ENCODE measurements around the gene RFT1. TPM values are rescaled to one million over a fixed set of nuclear protein-coding genes. Genes with fewer than 3 reads are reported as not detected.

Gene RFT1
- total RNA-seq, 2 donors from 2014 or later: 11.8 to 12.6 TPM

DNA sequence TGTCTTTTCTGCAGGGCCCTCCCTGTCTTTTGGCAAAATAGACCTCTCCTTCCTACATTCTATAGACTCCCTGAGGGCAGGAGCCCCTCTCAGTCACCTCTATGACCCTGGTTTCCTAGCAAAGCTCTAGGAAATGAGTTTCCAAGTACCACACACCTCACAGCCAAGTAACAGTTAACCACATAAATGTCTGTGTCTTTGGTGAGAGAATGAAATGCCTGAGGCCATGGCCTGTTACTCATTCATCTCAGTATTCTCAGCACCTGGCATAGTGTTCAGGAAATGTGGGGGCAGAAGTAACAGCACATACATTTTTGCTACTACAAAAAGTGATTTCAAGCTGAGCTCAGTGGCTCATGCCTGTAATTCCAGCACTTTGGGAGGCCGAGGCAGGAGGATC, 21.0 kb downstream of the RFT1 start:
- intact Hi-C loops (cut with DNase I): no loop called here
- no peak for DNase-seq
- no peak for ATAC-seq

DNA sequence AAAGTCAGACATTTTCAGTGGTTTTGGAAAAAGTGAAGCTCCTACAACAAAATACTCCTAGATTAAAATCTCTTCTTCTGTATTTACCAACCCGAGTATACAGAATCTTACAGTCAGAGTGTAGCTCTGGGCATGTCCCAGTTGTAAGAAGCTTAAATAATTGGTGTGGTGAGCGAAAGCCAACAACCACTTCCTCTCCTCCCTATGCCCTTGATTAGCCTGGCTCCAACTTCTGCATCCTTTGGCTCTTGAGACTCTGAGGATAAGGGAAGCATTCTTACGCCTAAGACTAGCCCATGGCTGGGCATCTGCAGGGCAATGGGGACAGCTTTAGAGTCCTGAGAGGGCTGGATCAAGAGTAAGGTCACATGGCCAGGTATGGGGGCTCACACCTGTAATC, 25.5 kb downstream of the RFT1 start:
- ATAC-seq: peak in 1 of 2 donors; percentile 58
- no peak for DNase-seq
- intact Hi-C loops (cut with DNase I): no loop called here

DNA sequence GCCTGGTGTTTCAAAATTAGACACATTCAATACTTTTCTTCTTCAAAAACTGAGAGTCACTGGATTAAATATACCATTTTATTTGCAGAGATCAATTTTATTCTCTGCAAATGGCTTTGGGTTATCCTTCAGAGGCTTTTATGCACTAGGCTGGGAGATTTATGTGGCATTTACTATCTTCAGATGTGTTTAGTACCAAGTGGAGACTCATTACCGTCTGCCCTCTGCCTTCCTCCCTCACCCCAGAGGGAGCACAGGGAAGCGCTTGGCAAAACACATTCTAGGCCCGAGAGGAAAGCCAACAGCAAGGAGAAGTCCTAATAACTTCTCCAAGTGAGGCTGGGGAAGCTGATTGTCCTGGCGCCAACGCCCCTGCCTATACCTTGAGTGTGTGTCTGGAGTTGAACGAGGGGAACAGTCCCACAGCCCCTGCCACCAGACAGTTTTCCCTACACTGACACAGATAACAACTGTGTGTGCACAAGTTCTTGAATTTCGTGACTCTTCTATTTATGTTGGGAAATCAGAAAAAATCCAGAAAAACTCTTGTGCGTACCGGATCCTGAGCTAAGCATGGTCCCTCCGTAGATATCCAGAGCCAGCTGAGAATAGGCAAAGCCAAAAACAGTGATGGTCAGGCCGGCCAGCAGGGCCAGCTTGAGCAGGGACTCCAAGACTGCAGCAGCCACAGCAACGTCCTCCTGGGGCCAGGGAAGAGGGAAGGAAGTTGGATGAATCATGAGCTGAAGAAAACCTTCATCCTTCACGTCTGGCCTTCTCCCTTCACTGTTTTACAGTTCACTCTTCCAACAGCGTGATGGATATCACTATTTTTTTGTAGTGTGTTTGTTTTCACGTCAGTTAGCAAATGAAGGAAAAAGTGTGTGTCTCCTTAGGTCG, 26.6 kb downstream of the RFT1 start:
- intact Hi-C loops (cut with DNase I): no loop called here
- ATAC-seq (peak; percentile 59 to 73), DNase-seq (no peak)

DNA sequence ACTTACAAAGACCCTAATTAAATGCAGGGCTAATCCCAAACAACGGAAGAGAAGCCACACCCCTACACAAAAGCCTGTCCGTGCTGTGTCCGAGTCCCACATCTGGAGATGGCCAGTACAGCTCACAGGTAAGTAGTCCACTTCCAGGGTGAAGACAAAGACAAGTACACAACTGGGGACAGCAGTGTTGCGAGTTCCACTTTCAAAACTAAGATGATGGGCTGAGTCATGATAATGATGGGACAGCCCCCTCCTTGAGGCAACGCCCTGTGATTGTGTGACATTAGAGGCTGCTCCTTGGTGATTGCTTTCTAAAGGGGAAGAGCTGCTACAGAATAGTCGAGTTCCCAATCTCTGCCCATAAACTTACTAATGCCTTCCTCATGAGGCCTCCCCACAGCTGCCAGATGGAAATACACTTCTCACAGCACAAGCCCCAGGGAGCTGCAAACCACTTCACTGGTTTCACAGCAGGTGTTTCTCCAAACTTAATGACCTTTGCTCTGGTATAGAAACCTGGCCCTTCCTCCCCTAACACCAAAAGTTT, 27.6 kb downstream of the RFT1 start:
- ATAC-seq (peak in 1 of 2 donors; percentile 47), DNase-seq (no peak)

DNA sequence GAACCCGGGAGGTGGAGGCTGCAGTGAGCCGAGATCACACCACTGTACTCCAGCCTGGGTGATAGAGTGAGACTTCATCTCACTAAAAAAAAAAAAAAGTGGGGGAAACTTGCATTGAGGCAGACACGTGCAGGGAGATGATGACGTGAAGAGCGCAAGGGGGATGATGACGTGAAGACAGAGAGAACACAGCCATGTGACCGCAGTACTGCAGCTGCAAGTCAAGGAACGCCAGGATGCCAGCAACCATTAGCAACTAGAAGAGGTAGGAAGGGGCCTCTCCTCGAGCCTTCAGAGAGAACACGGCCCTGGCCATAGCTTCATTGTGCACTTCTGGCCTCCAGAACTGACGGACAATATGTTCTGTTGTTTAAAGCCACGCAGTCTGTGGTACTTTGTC, 28.3 kb downstream of the RFT1 start:
- ATAC-seq: no peak
- intact Hi-C loops (cut with DNase I): no loop called here
- DNase-seq: no peak

More for the DNA sequence above, 27.6 kb downstream of the RFT1 start:
- intact Hi-C loops (cut with DNase I): no loop called here

DNA sequence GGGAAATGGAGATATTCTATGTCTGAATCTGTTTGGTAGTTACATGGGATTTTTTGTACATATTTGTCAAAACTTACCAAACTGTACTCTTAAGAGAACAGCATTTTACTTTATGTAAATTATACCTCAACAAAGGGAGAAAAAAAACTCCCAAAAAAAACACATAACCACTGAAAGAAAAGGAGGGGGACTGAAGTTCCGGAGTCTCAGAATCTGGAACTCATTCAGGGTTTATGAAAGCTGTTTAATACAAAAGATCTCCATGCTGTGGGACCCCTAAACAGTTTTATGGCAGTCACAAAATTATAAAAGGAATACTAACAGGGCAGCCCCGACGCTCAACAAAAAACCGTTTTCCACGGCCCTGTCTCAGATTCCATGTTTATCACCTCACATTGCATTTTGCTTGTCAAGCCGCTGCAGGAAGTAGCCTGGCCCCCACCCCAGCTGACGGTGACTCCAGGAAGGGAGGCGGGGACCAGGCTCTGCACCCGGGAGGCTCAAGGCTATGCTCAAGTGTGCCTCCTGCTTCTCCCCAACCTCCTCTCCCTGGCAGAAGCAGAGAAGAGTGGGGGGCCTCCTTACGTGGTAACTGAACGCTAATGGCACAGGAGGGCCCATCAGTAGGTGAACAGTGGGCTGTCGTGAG, 29.3 kb downstream of the RFT1 start:
- intact Hi-C loops (cut with DNase I): no loop called here
- no peak for DNase-seq
- no peak for ATAC-seq

DNA sequence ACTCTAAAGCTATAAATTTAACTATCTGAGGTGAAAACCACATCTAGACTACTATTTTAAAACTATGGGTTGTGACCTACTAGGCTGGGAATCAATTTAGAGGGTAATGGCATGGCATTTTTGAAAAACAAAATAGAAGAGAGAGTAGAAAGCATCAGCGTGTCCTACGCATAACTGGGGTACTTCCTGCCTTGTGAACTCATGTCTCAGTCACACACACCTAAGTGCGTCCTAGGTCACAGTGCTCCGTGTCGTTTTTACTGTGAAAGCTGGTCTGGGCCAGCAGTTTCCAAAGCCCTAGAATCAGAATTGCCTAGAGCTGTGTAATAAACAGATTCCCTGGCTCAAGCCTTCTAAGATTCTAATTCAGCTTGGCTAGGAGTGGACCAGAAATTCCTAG, 32.3 kb downstream of the RFT1 start:
- intact Hi-C loops (cut with DNase I): loop anchor here in 1 of 2 donors (2.0 kb wide), 1 partner anchor 25 kb away; no protein-coding TSS in a partner anchor
- no peak for ATAC-seq

DNA sequence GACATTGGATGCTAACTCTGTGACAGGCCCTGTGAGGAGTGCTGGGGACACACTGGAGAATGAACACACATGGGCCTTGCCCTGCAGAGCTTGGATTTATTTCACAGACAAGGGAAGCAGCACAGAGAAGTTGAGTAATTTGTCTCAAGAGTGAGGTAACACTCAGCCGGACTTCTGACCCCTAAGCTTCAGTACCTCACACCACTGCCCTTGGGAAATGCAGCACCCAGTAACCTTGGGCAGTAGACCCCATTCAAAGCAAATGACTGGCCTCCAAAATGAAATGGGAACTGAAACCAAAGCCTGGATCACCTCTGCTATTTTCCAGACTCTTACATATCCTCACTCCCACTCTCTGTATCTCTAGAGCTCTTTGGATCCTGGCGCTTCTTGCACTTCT, 37.3 kb downstream of the RFT1 start:
- DNase-seq (no peak), ATAC-seq (peak; percentile 25 to 28)
- intact Hi-C loops (cut with DNase I): no loop called here

More for the DNA sequence above, 32.3 kb downstream of the RFT1 start:
- DNase-seq: no peak

DNA sequence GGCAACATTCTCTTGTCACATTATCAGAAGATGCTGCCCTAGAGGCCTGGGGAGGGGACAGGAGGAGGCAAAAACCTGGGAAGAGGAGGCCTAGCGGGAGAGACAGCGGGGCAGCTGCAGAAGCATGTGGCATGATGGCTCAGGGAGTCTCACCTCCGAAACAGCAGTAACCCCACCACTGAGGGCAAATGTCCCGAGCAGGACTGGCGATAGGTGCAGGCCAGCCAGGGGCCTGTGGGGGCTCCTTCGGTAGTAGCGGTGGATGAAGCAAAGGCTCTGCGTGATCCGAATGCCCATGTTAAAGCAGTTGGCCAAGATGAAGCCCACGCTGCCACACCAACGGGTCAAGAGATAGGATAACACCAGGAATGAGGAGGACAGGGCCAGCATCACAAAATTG, 38.0 kb downstream of the RFT1 start:
- DNase-seq: no peak
- intact Hi-C loops (cut with DNase I): no loop called here
- no peak for ATAC-seq

DNA sequence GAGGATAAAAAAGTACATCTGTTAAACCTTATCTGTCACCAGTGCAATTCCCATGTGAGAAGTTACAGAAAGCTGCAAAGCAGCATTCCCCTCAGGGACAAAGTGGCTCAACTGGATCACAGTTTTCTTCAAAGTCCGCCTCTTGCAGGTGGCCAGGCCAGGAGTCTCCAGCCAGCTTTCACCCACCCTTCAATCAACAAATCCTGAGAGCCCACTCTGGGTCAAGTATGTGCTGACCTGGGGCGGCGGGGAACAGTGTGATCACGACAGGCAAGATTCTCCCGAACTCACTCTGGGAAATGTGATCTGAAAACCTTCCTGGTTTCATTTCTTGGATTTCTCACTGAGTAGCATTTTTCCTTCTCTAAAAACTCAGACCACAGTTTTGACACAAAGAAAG, 39.2 kb downstream of the RFT1 start:
- intact Hi-C loops (cut with DNase I): no loop called here
- no peak for ATAC-seq
- DNase-seq: no peak

DNA sequence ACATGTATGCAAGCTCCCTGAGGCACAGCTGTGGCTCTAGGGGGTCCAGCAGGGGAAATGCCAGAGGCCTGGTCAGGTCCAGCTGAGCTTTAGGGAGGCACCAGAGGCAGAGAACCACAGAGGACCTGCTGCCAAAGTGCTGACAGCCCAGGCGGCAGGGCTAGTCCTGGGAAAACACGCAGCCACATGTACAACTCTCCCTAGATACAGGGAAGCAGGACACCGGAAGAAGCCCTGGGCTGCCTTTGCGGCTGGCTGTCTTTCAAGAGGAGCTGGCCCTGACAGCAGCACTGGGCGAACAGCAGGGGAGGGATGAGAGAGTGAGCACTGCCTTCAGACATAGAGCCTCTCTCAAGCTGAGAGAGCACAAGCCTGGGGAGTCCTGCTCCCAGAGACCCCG, 40.7 kb downstream of the RFT1 start:
- intact Hi-C loops (cut with DNase I): no loop called here
- DNase-seq (peak; percentile 61), ATAC-seq (peak; percentile 82 to 83)

DNA sequence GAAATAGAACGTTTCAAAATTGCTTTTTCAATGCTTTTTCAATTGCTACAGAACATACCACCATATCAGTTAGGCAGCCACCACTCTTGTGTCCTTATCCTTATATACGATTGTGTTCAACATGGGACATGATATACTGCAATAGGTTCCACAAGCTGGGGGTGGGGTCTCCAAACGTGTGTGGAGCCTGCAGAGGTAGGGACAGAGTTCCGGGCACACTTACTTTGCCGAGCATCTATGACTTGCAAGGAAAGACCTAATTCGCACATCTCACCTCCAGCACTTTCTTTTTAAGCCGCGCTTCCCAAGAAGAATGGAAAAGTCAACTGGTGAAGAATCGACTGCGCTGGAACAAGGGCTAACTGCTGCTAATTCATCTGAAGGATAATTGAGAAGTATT, 44.8 kb downstream of the RFT1 start:
- intact Hi-C loops (cut with DNase I): no loop called here
- DNase-seq (no peak), ATAC-seq (no peak)

DNA sequence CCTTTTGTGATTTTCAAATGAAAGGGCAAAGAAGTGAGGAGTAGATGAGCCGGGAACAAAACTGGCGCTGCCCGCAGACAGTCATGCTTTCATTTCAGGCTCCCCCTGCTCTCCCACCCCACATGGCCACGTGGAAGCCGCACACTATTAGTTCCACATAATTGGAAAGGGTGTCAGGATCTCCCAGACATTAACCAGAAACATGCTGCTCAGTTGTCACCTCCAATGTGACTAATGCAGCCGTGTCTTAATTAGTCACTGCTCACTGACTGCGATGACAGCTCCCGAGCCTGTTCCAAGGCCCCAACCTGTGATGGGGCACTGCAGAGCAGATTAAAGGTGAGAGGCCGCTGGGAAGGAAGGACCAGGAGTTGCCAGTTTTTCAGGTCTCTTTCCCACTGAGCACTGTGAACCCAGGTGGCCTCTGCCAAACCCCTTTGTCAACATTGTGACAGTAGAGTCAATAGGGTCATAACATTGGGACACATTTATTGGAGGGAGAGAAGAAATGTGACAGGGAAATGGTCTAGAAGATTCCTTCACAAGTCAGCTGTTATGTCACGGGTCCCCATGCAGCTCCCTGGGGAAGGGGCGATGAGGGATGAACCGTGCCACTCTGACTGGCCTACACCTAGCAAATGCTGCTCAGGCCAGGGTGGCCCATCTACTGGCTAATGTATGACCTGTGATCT, 45.8 kb downstream of the RFT1 start:
- ATAC-seq: peak; percentile 83 to 85
- intact Hi-C loops (cut with DNase I): no loop called here
- peak; percentile 37 for DNase-seq

DNA sequence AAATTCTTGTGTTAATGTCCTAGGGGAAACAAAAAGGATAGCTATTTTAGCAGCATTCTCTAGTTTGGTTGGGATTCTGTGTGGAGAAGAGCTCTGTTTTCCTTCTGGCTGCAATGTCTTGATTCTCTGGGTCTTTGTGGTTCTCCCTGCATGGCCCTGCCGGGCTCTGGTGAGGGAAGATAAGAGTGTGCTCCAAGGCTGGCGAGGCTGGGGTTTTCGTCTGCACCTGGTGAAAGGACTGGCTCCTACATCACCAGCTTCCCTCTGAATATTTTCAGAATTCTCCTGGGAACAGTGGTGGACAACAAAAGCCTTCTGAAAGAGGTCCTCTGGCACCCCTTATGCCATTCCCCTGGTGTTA, 46.3 kb downstream of the RFT1 start:
- DNase-seq: no peak
- intact Hi-C loops (cut with DNase I): no loop called here
- peak; percentile 20 to 25 for ATAC-seq

DNA sequence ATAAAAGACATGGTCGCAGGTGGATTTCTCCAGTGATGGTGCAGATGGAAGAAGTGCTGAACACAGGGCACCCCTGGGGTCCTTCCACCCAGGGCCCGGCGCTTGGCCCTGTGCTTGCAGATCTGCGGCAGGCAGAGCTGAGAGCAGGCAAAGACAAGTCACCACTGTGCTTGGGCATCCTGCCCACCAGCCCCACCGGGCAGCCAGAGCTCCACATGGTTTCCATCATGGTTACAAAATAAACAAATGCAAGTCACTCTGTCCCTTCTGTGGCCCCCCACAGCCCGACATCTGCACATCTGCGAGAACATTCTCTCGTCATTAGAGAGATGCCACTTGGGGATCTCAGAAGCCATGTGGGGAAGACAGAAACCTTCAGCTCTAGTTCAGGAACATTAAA, 46.7 kb downstream of the RFT1 start:
- peak; percentile 69 for DNase-seq
- peak; percentile 65 to 68 for ATAC-seq

DNA sequence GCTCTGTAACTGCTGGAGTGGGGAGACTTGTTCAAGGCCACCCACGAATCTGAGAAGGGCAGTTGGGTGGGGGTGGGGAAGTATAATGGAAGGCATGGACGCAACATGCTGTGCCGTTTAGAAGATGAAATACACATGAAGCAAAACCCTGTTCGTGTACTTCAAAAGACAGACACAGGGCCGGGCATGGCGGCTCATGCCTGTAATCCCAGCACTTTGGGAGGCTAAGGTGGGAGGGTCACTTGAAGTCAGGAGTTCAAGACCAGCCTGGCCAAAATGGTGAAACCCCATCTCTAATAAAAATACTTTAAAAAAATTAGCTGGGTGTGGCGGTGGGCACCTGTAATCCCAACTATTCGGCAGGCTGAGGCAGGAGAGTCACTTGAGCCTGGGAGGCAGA, 47.5 kb downstream of the RFT1 start:
- ATAC-seq (no peak), DNase-seq (no peak)
- intact Hi-C loops (cut with DNase I): no loop called here

More for the DNA sequence above, 46.7 kb downstream of the RFT1 start:
- intact Hi-C loops (cut with DNase I): no loop called here

DNA sequence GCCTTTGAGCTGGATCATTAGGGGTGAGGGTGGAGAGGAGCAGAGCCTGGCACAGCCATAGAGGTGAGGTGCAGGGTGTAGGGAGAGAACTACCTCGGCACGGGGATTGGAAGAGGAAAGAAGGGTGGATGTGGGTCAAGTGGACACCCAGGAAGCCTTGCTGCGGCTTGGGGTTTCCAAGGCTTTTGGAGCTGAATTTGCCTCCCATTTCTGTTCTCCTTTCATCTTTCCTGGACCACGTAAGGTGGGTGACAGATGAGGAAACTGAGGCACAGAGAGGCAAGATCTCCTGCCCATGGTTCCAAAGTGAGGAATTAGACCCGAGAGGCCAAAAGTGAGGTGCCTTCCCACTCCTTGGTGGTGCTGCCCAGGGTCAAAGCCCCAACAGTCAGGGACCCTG, 48.9 kb downstream of the RFT1 start:
- DNase-seq (no peak), ATAC-seq (no peak)
- intact Hi-C loops (cut with DNase I): no loop called here

DNA sequence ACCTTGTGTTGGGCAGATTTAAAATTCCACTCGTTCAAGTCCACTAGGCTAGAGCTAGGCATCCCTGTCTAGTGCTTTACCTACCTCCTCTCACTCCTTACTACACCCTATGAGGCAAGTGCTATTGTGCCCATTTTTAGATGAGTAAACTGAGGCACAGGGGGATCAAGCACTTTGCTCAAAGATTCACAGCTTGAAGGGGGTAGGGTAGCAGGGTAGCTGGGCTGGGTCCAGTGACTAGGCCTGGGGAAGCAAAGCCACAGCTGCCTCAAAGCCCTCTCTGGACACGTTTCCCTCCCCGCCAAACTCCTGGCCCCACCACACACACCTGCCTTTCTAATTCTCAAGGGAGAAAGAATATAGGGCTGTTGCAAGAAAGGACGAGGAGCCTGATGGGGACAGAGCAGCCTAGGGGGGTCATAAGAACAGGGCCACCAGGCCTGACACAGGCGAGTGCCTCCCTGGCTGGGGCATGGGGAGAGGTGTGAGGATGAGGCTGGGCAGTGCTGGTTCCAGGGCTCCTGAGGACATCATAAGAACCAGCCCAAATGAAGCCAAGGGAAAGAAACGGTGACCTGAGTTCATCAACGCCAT, 49.5 kb downstream of the RFT1 start:
- ATAC-seq: no peak
- intact Hi-C loops (cut with DNase I): no loop called here
- DNase-seq: no peak

DNA sequence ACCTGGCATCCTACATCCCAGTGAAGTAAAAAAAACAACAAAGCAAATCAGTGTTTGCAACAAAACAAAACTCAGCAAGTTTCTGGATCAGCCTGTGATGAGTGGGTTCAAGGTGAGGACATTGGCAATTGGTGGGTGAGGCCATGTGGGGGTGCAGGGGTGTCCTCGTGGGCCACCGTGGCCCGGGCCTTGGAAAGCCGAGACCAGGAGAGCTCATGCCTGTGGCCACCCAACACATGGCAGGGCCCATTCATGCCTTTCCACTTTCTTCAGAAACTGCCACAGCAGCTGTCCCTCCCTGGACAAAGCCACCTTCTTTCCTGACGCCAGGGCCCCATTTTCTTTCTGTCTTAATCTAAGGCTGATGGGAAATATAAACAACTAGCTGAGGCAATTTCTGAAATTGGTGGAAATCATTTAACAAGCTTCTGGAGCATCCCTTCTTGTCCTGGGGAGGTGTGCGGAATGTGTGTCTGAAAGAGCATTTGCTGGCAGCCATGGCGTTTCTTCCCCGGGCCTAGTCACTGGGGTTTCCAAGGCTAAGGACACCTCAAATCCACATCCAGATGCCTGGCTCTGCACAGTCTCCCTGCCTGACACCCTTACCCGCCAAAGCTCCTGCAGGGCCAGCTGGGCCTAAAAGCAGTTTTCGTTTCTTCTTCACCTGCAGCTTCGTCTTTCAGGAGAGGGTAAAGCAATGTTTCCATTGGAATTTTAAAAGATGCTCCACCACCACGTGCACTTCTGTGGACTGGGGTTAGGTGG, 50.3 kb downstream of the RFT1 start:
- intact Hi-C loops (cut with DNase I): loop anchor here in 1 of 2 donors (10.0 kb wide), 1 partner anchor 145 kb away; no protein-coding TSS in a partner anchor

More for the DNA sequence above, 50.3 kb downstream of the RFT1 start:
- ATAC-seq (no peak), DNase-seq (no peak)

All from left cardiac atrium (tissue), 4 donors.